Mucosa of gallbladder (tissue), 1 donor: ENCODE results near the gene CHN2. TPM values are rescaled to one million over a fixed set of nuclear protein-coding genes. Genes with fewer than 3 reads are reported as not detected.

Source experiments
- DNase-seq: peaks from one replicate; pipeline ENCODE4 v3.0.0-alpha.2; 2020; ENCODE audit warnings: low spot score
- total RNA-seq: library from RNA; stranded (reverse); gene quantifications from one replicate; pipeline ENCODE4 v1.2.1, GENCODE V29; 2021
- donor health status: DM: no; HTN: no; CAD: no.

CHN2 gene
- total RNA-seq, 1 donor from 2014 or later, result 24.7 TPM

DNA sequence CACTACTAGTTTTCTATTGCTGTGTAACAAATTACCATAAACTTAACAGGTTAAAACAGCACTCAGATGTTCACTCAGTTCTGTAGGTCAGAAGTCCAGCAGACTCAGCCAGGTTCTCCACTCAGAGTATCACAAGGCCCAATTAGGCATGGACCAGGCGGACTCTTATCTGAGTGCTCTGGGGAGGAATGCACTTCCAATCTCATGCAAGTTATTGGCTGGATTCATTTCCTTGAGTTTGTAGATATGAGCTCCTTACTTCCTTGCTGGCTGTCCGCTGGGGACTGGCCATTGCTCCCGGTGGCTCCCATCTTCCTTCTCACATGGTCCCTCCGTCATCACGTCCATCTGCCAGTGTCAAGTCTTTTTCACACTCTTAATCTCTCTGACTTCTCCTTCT, 232.0 kb downstream of the CHN2 start:
- no peak for DNase-seq

DNA sequence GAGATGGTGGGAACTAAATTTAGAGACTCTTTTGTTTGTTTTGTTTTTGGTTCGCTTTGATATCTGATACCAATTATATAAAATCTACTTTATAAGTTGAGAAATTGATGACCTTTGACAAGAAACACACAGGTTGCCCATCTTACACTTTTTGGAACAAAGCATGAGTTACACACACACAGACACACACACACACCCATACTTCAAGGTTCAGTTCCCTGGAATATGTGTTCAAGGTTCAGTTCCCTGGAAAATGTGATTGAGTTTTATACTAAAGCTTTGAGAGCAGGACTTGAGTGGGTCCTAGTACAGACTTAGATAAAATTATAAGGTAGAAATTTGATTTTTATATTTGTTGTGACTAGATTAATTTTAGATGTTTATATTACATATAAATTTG, 234.8 kb downstream of the CHN2 start:
- no peak for DNase-seq

DNA sequence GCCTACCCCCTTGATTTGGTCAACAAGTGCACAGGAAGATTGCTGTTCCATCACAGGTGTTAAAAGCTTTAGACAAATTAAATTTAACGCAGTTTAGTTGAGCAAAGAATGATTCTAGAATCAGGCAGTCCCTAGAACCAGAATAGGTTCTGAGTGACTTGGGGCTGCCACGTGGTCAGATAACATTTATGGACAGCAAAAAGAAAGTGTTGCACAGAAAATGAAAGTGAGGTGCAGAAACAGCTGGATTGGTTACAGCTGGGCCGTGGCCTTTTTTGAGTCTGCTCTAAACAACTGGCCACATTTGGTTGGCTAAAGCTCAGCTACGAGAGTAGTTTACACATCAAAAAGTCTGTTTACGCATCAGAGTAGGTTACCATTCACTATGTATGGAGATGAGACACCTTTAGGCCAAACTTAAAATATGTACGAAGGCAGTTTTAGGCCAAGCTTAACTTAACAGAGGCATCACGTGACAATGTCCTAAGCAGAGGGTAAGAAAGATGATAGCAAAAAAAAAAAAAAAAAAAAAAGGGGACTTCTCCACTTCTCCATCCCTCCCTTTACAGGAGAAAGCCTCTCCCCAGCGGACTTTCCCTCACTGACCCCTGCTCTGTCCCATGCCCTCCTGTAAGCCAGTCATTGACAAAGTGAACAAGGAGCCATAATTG, 235.8 kb downstream of the CHN2 start:
- no peak for DNase-seq

DNA sequence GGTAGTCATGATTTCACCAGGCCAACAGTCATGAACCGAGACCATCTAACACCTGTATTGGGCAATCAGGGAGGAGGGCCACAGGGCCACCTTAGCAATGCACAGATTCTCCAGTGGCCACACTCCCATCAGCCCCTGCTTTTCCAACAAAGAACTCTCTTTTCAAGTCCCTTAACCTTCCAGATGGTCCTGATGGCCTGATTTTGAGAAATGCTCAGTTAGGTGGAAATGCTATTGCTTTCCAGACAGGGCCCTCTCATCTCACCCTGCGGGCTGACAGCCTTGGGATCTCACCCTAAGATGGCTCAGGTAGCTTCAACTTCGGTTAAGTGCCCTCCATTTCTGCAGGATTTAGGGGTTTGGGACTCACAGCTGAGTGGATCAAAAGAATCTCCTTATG, 237.1 kb downstream of the CHN2 start:
- DNase-seq, result no peak

DNA sequence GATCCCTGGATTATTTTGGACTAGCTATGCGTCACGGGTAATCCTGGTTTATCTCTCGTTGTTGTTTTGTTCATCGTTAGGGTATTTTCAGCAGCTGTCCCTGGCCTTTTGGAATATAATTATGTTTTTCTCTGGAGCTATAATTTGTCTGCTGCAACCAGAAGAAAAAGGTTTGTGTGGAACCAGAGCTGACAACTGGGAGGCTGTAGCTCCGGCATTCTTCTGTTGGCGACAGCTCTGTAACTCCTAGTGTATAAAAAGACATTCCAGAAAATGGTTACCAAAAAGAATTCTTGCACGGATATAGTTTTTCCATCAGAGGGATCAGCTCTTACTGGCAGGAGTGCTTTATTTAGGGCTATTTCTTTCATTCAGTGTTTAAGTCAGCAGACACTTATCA, 238.1 kb downstream of the CHN2 start:
- no peak for DNase-seq

DNA sequence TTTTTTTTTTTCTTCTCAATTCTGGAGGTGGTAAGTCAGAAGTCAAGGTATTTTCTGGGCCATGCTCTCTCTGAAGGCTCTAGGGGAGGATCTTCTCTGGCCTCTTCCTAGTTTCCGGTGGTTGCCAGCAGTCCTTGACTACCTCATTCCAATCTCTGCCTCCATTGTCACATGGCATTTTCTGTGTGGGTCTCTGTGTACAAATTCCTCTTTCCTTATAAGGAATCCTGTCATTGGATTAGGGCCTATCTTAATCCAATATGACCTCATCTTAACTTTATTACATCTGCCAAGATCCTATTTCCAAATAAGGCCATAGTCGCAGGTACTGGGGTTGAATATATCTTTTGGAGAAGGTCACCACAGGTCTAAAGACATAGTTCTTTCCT, 239.8 kb downstream of the CHN2 start:
- no peak for DNase-seq

DNA sequence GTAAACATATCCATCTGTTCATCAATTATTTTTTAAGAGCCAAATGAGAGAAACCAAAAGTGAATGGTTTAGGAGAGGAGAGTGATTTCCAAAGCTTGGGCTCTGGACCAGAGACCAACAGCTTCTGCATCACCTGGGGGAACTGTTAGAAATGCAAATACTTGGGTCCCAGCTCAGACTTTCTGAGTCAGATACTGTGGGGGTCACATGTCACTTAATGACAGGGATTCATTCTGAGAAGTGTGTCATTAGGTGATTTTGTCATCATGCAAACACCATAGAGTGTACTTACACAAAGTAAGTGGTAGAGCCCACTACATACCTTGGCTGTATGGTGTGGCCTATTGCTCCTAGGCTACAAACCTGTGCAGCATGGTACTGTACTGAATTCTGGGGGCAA, 240.6 kb downstream of the CHN2 start:
- no peak for DNase-seq

DNA sequence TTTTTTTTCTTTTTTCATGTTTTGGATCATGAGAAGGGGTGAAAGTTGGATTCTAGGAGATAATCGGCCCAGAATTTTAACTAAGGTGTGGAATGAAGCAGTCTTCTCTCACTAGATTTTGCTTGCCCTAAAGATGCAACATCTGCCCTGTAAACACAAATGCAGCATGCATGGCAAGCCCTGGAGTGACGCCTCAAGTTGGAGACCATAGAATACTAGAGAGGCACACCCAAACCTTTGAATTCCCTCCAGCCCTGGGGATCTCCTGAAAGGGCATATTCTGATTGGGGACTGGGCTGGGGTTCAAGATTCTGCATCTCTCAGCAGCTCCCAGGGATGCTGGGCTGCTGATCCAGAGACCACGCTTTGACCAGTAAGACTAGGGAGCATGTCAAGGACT, 241.3 kb downstream of the CHN2 start:
- no peak for DNase-seq

DNA sequence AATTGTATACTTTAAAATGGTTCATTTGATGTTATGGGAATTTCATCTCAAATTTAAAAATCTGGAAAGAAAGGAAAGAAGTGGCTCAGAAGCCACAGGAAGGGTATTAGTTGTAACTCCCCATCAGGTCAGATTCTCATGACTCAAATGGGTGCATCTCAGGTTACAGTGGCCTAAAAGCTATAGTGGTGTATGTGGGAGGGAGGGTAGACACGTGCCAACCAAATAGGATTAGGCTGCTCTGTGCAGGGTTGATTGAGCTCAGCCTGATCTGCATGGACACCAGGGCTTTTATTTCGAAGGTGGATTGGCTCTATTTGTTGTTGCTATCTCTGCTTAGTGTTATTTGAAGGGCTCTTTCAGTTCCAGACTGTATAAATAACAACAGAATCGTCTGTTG, 247.6 kb downstream of the CHN2 start:
- no peak for DNase-seq

DNA sequence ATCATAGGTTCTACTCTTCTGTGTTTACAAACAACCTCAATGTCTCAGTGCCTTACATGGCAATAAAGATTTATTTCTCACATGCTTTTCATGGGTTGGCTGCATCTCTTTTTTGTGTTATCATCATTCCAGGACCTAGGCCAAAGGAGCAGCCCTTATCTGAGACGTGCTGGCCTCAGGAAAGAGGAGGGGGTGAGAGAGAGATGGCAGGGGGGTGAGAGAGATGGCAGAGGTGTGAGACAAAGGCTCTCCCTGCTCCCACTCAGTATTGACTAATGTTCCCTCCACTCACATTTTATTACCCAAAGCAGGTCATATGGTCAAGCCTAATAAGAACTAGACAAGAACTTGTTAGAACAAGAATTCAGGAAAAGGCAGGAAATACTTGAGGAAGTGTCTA, 249.0 kb downstream of the CHN2 start:
- DNase-seq, result no peak

DNA sequence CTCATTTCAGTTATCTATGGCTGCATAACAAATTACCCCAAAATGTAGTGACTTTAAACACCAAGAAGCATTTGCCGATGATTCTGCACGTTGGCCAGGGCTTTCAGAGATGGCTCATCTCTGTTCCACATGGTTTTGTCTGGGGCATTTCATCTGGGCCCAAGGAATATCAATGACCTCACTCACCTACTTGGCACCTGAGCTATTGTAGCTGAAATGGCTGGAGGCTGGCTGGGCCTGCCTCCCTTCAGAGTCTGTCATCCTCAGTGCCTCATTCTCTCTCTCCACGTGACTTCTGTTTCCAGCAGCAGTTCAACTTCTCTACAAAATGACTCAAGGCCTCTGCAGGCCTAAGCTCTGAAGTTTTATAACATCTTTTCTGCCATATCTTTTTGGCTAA, 249.7 kb downstream of the CHN2 start:
- DNase-seq, result no peak

DNA sequence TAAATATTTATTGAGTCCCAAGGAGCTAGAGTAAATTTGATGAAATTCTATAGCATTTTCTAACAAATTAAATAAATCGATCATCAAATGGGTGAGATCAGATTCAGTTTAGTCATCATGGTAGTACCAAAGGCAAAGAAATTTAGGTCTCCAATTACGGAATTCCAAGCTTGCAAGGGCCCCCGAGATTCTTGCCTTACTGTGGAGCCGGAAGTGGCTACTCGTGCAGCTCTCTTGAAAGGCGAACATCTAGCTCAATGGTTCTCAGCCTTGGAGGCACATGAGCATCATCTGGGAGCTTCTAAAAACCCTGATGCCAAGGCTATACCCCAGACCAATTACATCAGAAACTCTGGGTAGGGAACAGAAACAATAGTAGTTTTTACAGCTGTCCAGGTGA, 251.2 kb downstream of the CHN2 start:
- DNase-seq, result no peak

DNA sequence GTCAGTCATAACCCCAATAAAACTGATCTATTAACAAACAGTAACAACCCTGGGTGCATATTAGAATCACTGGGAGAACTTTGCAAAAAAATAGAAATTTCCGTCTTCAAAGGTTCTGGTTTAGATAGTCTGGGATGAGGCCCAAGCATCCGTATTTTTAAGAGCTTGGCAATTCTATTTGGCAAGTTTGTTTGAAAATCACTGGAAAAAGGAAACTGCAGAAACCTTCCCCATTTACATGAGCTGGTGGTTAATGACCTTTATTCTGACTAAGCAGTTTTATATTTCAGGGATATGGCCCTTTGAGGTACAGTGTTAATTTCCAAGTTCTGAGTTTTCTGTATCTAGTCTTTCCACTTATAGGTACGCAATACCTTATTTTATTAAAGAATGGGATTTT, 253.3 kb downstream of the CHN2 start:
- no peak for DNase-seq

DNA sequence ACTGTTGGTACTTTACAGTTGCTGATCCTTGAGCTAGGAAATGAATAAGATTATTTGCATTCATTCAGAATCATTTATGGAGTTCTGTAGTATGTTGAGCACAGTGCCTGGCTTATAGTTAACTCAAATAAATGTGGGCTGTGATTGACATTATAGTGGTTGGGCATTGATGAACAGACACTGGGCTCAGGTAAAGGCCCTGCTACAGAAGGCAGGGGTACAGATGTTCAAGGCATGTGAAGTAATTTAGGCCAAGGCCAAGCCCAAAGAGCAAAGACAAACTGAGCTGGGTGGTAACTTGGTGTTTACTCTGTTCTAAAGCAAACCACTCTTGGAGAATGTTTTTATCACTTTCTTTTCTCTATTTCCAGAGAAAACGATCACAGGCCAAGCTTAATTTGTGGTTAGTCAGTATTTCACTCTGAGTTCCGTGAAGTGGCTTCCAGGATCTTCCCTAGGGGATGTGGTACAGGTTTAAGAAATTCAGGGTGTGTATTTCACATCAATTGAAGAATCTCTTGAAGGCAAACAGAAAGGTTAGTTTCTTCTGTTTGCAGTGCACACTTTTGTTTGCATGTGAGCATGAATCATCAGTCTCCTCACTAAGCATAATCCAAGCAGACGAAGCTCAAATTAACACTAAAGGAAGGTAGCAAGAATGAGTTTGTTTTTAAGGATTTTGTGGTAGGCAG, 255.1 kb downstream of the CHN2 start:
- DNase-seq, result peak; percentile 37

DNA sequence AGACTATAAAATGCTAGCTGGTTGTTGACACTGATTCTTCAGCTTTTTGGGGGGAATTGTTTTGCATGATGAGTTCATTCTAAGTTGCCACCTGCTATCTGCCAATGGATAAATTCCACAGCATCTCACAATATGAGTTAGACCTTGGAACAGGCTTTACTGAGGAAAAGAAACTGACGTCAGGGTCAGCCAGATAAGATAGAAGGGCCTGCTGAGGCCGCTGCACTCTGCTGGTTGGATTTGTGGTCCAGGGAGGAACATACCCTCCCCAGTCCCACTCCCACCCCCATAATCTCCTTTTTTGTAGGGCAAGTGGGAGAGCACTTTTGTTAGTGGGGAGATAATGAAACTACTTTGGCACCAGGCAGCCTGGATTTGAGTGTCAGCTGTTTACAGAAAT, 258.4 kb downstream of the CHN2 start:
- no peak for DNase-seq

DNA sequence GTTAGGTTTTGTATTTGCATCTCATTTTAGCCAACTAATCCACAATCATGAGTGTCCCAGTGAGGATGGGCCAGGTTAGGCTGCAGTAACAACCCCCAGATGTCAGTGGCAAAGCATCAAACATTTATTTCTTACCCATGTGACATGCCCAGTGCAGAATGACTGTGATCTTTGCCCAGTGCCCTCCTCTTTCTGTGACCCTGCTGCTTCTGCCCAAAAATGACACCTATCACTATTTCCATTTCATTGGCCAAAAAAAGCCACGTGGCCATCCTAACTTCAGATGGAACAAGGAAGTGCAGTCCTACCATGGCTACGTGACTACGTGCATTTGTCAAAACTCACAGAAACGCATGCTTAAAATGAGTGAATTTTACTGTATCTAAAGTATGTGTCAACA, 259.9 kb downstream of the CHN2 start:
- DNase-seq, result no peak

DNA sequence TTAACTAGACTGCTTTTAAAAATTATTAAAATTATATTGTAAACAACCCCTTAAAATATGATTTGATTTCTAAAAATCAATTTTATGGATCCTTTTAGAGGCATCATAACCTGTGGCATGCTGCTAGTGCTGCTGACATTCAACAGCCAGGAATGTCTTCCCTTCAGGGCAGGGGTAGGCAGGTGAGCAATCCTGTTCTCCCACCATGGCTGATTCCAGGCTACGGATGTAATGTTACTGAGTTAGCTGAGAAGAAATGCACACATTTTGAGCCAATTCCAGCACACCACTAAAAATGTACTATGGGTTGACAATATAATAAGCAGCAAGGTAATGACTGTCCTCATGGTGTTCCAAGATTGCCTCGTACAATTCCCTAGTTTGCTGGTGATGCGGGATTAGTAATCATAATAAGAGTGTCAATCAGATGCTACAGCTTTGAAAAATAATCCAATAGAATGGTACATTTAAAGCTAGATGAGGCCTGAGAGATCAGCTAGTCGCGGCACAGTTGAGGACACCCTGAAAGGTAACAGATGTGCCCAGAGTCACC, 260.4 kb downstream of the CHN2 start:
- DNase-seq, result no peak

DNA sequence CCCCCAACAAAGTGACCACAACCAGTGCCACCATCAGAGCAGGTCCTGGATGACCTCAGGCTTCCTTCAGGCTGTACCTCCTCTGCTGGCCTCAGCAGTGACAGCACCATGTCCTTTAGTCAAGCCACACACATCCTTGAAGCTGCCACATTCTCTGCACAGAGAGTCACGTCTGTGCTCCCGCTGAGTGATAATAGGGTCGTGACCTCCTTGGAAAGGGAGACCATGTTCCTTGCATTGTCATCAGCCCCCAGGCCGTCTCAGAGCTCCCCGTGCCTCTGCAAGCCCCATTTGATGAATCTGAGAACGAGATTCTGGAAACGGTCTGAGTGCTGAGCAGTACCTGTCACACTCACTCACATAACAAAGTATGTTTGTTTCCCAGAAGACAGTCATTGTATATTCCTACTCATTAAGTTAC, 262.6 kb downstream of the CHN2 start:
- no peak for DNase-seq

DNA sequence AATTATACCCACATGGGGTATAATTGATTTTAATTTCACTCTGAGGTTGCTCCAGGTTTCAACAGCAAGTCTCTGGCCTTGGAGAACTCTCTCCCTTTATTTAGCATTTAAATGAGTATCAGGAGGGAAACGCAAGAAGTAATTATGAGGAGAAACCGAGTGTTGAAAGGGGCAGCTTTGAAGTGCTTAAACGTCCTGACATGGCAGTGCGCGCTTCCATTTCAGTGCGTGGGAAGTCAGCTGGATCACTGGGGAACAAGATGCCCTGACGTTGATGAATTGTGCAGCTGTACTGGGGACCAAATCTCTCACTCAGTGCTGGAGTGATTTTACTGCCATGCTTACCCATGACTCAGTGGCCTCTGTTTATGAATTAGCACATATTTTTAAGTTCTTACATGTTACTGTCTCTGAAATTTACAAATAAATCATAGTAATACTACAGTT, 263.0 kb downstream of the CHN2 start:
- DNase-seq, result no peak

DNA sequence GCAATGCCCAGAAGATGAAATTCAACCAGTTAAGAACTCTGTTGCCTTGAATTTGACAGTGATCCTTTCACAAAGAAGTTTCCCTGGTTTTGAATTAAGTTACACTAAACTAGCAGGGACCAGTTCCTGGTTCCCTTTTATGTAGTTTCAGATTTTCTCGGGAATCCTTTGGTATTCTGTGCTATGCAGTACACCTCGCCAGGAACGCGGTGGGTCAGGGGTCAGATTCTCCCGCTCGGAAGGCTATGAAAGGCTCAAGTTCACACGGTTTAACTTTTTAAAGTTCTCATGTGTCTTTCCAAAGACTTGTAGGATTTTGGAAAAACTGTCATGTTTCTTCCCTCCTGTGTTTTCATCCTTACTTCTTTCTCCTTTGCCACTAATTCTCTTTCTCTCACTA, 264.4 kb downstream of the CHN2 start:
- no peak for DNase-seq

DNA sequence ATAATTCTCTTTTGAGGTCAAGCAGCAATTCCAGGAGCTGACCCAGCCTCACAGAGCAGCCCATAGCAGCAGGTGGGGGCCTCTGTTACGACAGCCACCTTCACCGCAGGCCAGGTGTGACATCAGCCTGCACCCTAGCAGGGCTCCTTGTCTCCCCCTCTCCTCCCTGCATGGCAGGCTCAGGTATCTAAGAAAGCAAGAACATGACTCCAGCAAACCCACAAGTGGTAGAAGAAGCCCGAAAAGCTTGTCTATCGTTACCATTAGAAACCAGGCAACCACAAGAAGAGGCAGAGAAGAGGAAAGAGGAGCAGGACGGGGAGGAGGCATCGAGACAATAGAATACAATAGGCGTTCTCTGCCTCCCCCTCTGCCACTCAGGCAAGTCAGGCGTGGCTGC, 265.0 kb downstream of the CHN2 start:
- no peak for DNase-seq

DNA sequence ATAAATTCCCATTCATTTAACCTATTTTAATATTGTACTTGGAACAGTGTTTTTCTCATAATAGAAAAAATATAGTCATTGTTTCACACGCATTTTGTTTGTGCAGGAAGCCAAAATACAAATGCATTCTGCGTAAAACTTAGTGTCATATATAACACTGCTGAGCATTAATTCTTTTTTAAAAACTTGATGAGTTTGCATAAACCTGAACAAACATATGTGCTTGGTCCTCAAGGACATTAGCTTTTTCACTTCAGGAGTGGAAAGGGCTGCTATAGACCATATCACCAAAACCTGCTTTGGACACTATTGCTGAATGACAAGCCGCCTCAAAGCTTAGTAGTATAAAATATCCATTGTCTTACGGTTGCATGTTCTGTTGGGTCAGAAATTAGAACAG, 267.4 kb downstream of the CHN2 start:
- DNase-seq, result no peak

DNA sequence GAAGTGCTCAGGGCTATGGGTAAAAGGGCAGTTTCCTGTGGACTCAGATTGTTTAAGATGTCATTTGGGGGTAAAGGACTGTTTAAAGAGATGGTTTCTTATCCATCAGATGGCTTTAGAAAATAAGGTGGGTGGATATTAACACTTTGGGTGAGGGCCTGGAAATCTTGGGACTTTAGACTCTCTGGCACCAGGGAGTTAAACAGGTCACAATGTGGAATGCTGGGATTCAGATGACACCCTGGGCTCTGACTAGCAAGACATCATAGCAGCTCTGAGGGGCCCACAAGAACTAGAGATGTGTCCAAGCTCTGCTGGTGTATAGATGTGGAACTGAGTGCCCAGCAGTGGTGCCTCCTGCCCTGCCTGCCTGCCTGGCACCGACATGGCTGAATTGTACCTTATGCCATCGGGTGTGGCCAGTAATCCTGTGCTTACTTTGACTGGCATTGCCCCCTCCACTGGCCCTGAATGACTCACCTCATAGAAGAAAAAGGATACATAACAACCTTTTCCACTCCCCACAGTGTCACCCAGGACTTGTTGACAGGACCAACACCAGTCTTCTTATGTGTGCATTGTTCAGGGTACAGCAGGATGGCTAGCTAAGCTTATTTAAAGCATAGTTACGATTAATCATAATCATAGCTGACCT, 269.1 kb downstream of the CHN2 start:
- DNase-seq, result no peak
